H1 (cell line): Measurements from ENCODE around the gene DNM1L. TPM values are rescaled to one million over a fixed set of nuclear protein-coding genes. Genes with fewer than 3 reads are reported as not detected.

Experiments
- CTCF ChIA-PET: fragments of 300-600 bp; sonication (Branson Sonifier 250); formaldehyde crosslinking; loops from one replicate; lab custom pipeline; 2021; ENCODE audit not compliant: partially characterized antibody; lab: Charles Lee
- POLR2A ChIA-PET: fragments of 300-600 bp; sonication (Branson Sonifier 250); formaldehyde crosslinking; loops from one replicate; lab custom pipeline; 2021; ENCODE audit warnings: inconsistent platforms; ENCODE audit not compliant: partially characterized antibody; lab: Charles Lee
- DNase-seq, 2 experiments: peaks; one replicate each; pipeline versions ENCODE4 v3.0.0 to v3.0.0-alpha.2; 2010 to 2022; ENCODE audit warnings: low spot score in 2 of 2, low read depth in 1 of 2, mixed read lengths in 1 of 2
- FAIRE-seq: peaks from 2 replicates; lab custom pipeline; 2011; peaks lifted over from hg19 to GRCh38; lab: Jason Lieb, UNC
- H2AFZ ChIP-seq: 2 replicates; pipeline ENCODE4 v1.8.1; 2012; ENCODE audit warnings: low read length, inconsistent platforms
- H2AK5ac ChIP-seq: 2 replicates; pipeline ENCODE4 v1.6.1; 2013; ENCODE audit warnings: low read depth, low read length
- H2BK120ac ChIP-seq: replicated peaks from 2 replicates; pipeline ENCODE3; 2013; ENCODE audit warnings: low read depth, low read length, inconsistent platforms
- H2BK12ac ChIP-seq: 2 replicates; pipeline ENCODE4 v1.6.1; 2013; ENCODE audit warnings: low read depth, low read length
- H2BK15ac ChIP-seq: 2 replicates; pipeline ENCODE4 v1.6.1; 2013; ENCODE audit warnings: low read length
- H2BK20ac ChIP-seq: 2 replicates; pipeline ENCODE4 v1.6.1; 2013; ENCODE audit warnings: low read length
- H2BK5ac ChIP-seq: 2 replicates; pipeline ENCODE4 v1.6.1; 2013; ENCODE audit warnings: low read depth, low read length
- H3K14ac ChIP-seq: 2 replicates; pipeline ENCODE4 v1.6.1; 2013; ENCODE audit warnings: inconsistent platforms; ENCODE audit not compliant: insufficient read length
- H3K18ac ChIP-seq: 2 replicates; pipeline ENCODE4 v1.6.1; 2013; ENCODE audit warnings: low read length; ENCODE audit errors: extremely low read depth
- H3K23ac ChIP-seq: 2 replicates; pipeline ENCODE4 v1.6.1; 2013; ENCODE audit warnings: inconsistent platforms; ENCODE audit not compliant: insufficient read length
- H3K23me2 ChIP-seq: 2 replicates; pipeline ENCODE4 v1.6.1; 2013; ENCODE audit warnings: low read depth, low read length
- H3K27ac ChIP-seq: 2 replicates; pipeline ENCODE4 v1.6.1; 2011; ENCODE audit warnings: low read depth, low read length, inconsistent platforms
- H3K27me3 ChIP-seq, 4 experiments: replicated peaks in 1 of 4; 1 replicate in 1 of 4; 2 replicates in 3 of 4; pipeline versions ENCODE4 v1.6.1 to v1.8.1; 2011 to 2013; ENCODE audit warnings: low read length in 3 of 4, mild to moderate bottlenecking in 3 of 4, inconsistent platforms in 2 of 4, mixed read lengths in 2 of 4, moderate library complexity in 1 of 4; ENCODE audit not compliant: control insufficient read depth in 3 of 4, insufficient read depth in 3 of 4; ENCODE audit errors: extremely low read depth in 1 of 4
- H3K36me3 ChIP-seq, 4 experiments: 2 replicates each; pipeline versions ENCODE4 v1.6.1 to v1.8.1; 2011 to 2013; ENCODE audit warnings: mild to moderate bottlenecking in 4 of 4, low read length in 3 of 4, moderate library complexity in 2 of 4, control low read depth in 1 of 4, inconsistent platforms in 1 of 4; ENCODE audit not compliant: insufficient read depth in 4 of 4, control insufficient read depth in 2 of 4
- H3K4ac ChIP-seq: replicated peaks from 2 replicates; pipeline ENCODE3; 2013; ENCODE audit warnings: low read length, low read depth, mixed read lengths, inconsistent platforms; ENCODE audit not compliant: insufficient read length
- H3K4me1 ChIP-seq, 4 experiments: replicated peaks in 1 of 4; 1 replicate in 1 of 4; 2 replicates in 3 of 4; pipeline versions ENCODE4 v1.6.1 to v1.8.1; 2011 to 2013; ENCODE audit warnings: low read length in 3 of 4, inconsistent platforms in 2 of 4, mixed read lengths in 1 of 4; ENCODE audit not compliant: insufficient read depth in 4 of 4, control insufficient read depth in 3 of 4
- H3K4me2 ChIP-seq, 2 experiments: 2 replicates each; pipeline versions ENCODE4 v1.6.1 to v1.8.1; 2011 to 2013; ENCODE audit warnings: low read depth in 2 of 2, low read length in 2 of 2, control low read depth in 1 of 2, inconsistent platforms in 1 of 2, mild to moderate bottlenecking in 1 of 2; ENCODE audit not compliant: insufficient read depth in 1 of 2
- H3K4me3 ChIP-seq, 4 experiments: fragments of 200-600, 300-600 bp in 1 of 4; sonication (generic), shearing (Covaris generic), sonication (Bioruptor Twin) in 1 of 4; 2 replicates each; pipeline versions ENCODE4 v1.5.1 to v1.8.1; 2011 to 2016; ENCODE audit warnings: low read length in 4 of 4, low read depth in 3 of 4, control low read depth in 2 of 4, inconsistent platforms in 2 of 4, mild to moderate bottlenecking in 2 of 4, mixed read lengths in 1 of 4, moderate library complexity in 1 of 4; ENCODE audit not compliant: insufficient read depth in 2 of 4; ENCODE audit errors: extremely low read depth in 1 of 4
- H3K56ac ChIP-seq: replicated peaks from 2 replicates; pipeline ENCODE3; 2013; ENCODE audit warnings: low read depth, mild to moderate bottlenecking, mixed read lengths, low read length, inconsistent platforms; ENCODE audit not compliant: insufficient read length
- H3K79me1 ChIP-seq: 2 replicates; pipeline ENCODE4 v1.6.1; 2013; ENCODE audit warnings: low read depth, low read length, control low read depth
- H3K79me2 ChIP-seq, 2 experiments: 2 replicates each; pipeline versions ENCODE4 v1.6.1 to v1.8.1; 2012 to 2013; ENCODE audit warnings: low read length in 2 of 2, mild to moderate bottlenecking in 2 of 2, inconsistent platforms in 1 of 2; ENCODE audit not compliant: insufficient read depth in 2 of 2, control insufficient read depth in 1 of 2
- H3K9ac ChIP-seq, 4 experiments: replicated peaks in 1 of 4; 1 replicate in 1 of 4; 2 replicates in 3 of 4; pipeline versions ENCODE4 v1.6.1 to v1.8.1; 2011 to 2013; ENCODE audit warnings: low read depth in 3 of 4, low read length in 3 of 4, control low read depth in 2 of 4, mild to moderate bottlenecking in 2 of 4, moderate library complexity in 2 of 4, inconsistent platforms in 1 of 4; ENCODE audit errors: extremely low read depth in 1 of 4
- H3K9me3 ChIP-seq, 2 experiments: 2 replicates each; pipeline versions ENCODE4 v1.6.1 to v1.8.1; 2012 to 2013; ENCODE audit warnings: mild to moderate bottlenecking in 2 of 2, moderate library complexity in 2 of 2, control low read depth in 1 of 2, inconsistent platforms in 1 of 2, low read depth in 1 of 2, low read length in 1 of 2, mixed read lengths in 1 of 2; ENCODE audit not compliant: insufficient read depth in 2 of 2
- H4K20me1 ChIP-seq, 2 experiments: replicated peaks in 1 of 2; 2 replicates each; pipeline versions ENCODE3 to v1.8.1; 2011 to 2013; ENCODE audit warnings: inconsistent platforms in 2 of 2, low read length in 2 of 2, mild to moderate bottlenecking in 1 of 2; ENCODE audit not compliant: insufficient read depth in 2 of 2, control insufficient read depth in 1 of 2
- H4K5ac ChIP-seq: 2 replicates; pipeline ENCODE4 v1.6.1; 2013; ENCODE audit warnings: low read length, low read depth, mixed read lengths, inconsistent platforms; ENCODE audit not compliant: insufficient read length
- H4K8ac ChIP-seq: 2 replicates; pipeline ENCODE4 v1.8.0; 2013; ENCODE audit warnings: mild to moderate bottlenecking, moderate library complexity, low read length, inconsistent platforms; ENCODE audit not compliant: insufficient read depth; ENCODE audit errors: extremely low read depth
- H4K91ac ChIP-seq: replicated peaks from 2 replicates; pipeline ENCODE3; 2013; ENCODE audit warnings: low read length, mixed read lengths, inconsistent platforms; ENCODE audit not compliant: insufficient read length
- SIRT6 ChIP-seq: IDR thresholded peaks from one replicate; pipeline ENCODE4 v1.7.1; 2012; ENCODE audit warnings: low read length, inconsistent platforms
- WGBS, 2 experiments: shearing (Covaris generic) in 1 of 2; methylation state at CpG; one replicate each; pipeline versions ENCODE4 v1.1.6 to v1.1.7; 2013 to 2015; ENCODE audit warnings: low lambda C conversion rate in 2 of 2, mixed read lengths in 2 of 2, inconsistent platforms in 1 of 2, low coverage in 1 of 2, missing lambda C conversion rate in 1 of 2; ENCODE audit not compliant: insufficient replicate concordance in 2 of 2, insufficient coverage in 1 of 2, insufficient read length in 1 of 2; ENCODE audit errors: extremely low coverage in 1 of 2, missing lambda C conversion rate in 1 of 2; 5-methylcytosine and 5-hydroxymethylcytosine counted together
- polyA plus RNA-seq, 7 experiments: library from polyadenylated mRNA; depleted of rRNA in 3 of 7; stranded (reverse) in 5 of 7; unstranded in 2 of 7; fragments of >200 nt in 5 of 7; fragments of 200-250 nt in 2 of 7; gene quantifications; 1 replicate in 5 of 7; 2 replicates in 1 of 7; 4 replicates in 1 of 7; pipeline versions ENCODE4 v1.2.1 to v1.2.3, GENCODE V29; 2011 to 2013; ENCODE audit warnings: missing spikeins in 2 of 7, mixed read lengths in 2 of 7
- total RNA-seq: library from RNA; stranded (reverse); fragmentation: NEBNext Ultra II Directional; extraction: Animal tissue kit (Norgen Biotek cat#: 25700); gene quantifications from 2 replicates; pipeline ENCODE4 v1.2.1, GENCODE V29; 2021
- TF ChIP-seq, protein P1 (sequence below), 3 experiments: IDR thresholded peaks; 1 replicate in 2 of 3; 2 replicates in 1 of 3; pipeline versions ENCODE4 v1.5.1 to v1.6.1; 2011; ENCODE audit warnings: low read length in 3 of 3, mild to moderate bottlenecking in 3 of 3, inconsistent platforms in 2 of 3, low read depth in 1 of 3, moderate library complexity in 1 of 3; ENCODE audit not compliant: insufficient read depth in 1 of 3; ENCODE audit errors: control extremely low read depth in 1 of 3

Gene DNM1L
- total and polyA plus RNA-seq, 2 of the 8 experiments (the other 6 are each of a cell fraction or from before 2014, with no cell fraction given): 23.7 to 93.9 TPM

GRCh38 chr12:32727237-32727636, 48.1 kb downstream of the DNM1L start:
- POLR2A ChIA-PET: no interaction called here
- Histone ChIP-seq H3K4ac (no peak overlapping the region), H4K5ac (no peak overlapping the region), H2AFZ (no peak overlapping the region), H3K14ac (no peak overlapping the region), H2BK5ac (no peak overlapping the region), H3K4me2 (no peak overlapping the region), H3K36me3 (peaks cover 0 to 25% (median 11%) of the 10 kb centered on the region in 4 experiments; a peak in 5 of 8 replicates), H2BK120ac (no peak overlapping the region), H3K4me3 (no peak overlapping the region), H3K79me1 (no peaks in the 10 kb centered on the region), H3K18ac (no peak overlapping the region), H3K79me2 (no peaks in the 10 kb centered on the region), H3K56ac (no peak overlapping the region), H2AK5ac (no peak overlapping the region), H2BK15ac (no peak overlapping the region), H3K27me3 (peaks cover 0 to 1% (median 0%) of the 10 kb centered on the region in 4 experiments; a peak in 1 of 7 replicates), H4K91ac (no peak overlapping the region), H2BK12ac (no peak overlapping the region), H3K9ac (no peak overlapping the region), H3K23me2 (no peaks in the 10 kb centered on the region), H3K9me3 (no peaks in the 10 kb centered on the region), H3K27ac (no peak overlapping the region), H4K20me1 (peaks cover 0 to 2% of the 10 kb centered on the region in 2 experiments), H3K4me1 (no peaks in the 10 kb centered on the region)
- peak in 1 of 2 experiments; percentile 5 for DNase-seq
- FAIRE-seq: no peak
- WGBS, 2 experiments: 88% methylated on average over 3 of the region's 3 CpGs; no CpG with 5 or more reads in 1 of the 2 experiments
- CTCF ChIA-PET: no interaction called here
- TF ChIP-seq SIRT6: no peak
- TF ChIP-seq, protein P1, sequence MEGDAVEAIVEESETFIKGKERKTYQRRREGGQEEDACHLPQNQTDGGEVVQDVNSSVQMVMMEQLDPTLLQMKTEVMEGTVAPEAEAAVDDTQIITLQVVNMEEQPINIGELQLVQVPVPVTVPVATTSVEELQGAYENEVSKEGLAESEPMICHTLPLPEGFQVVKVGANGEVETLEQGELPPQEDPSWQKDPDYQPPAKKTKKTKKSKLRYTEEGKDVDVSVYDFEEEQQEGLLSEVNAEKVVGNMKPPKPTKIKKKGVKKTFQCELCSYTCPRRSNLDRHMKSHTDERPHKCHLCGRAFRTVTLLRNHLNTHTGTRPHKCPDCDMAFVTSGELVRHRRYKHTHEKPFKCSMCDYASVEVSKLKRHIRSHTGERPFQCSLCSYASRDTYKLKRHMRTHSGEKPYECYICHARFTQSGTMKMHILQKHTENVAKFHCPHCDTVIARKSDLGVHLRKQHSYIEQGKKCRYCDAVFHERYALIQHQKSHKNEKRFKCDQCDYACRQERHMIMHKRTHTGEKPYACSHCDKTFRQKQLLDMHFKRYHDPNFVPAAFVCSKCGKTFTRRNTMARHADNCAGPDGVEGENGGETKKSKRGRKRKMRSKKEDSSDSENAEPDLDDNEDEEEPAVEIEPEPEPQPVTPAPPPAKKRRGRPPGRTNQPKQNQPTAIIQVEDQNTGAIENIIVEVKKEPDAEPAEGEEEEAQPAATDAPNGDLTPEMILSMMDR (IDR thresholded peaks at IDR 0.05; ENCODE audit: control extremely low read depth in 1 of 3, insufficient read depth in 1 of 3, low read depth in 1 of 3, low read length in 3 of 3): peak in 2 of 3 experiments; percentile 6 to 13; a peak in 2 of 4 replicates
- TF ChIP-seq, all 59 proteins: peak for 1
- H4K8ac ChIP-seq: no peak overlapping the region
- no peak overlapping the region for H2BK20ac ChIP-seq
- H3K23ac ChIP-seq: no peak overlapping the region
